ENCODE data around the gene ORMDL3.
"Not testable (repeated sequence)": the region's sequence is repeated elsewhere in the genome, so short reads cannot be mapped to it uniquely, and the experiment has no call there.

Gene ORMDL3

DNA sequence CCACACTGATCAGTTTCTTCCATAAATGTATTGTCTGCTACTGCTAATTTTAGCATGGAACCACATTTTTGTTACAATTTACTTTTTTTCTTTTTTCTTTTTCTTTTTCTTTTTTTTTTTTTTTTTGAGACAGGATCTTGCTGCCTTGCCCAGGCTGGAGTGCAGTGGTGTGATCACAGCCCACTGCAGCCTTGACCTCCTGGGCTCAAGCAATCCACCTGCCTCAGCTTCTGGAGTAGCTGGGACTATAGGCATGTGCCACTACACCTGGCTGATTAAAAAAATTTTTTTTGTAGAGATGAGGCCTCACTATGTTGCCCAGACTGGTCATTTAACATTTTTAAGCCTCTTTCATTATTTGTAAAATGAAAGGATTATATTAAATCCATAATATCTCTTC is 40.3 kb downstream of the ORMDL3 start:
- no peak for DNase-seq (ENCODE audit: extremely low read depth in 1 of 2, low read depth in 1 of 2)

DNA sequence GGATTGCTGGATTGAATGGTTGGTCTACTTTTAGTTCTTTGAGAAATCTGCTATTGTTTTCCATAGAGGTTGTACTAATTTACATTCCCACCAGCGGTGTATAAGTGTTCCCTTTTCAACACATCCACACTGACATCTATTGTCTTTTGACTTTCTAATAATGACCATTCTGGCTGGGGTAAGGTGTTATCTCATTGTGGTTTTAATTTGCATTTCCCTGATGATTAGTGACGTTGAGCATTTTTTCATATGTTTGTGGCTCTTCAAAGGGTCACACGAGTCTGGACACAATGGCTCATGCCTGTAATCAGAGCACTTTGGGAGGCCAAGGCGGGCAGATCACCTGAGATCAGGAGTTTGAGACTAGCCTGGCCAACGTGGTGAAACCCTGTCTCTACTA is 41.3 kb downstream of the ORMDL3 start:
- not testable (repeated sequence) for DNase-seq (ENCODE audit: extremely low read depth in 1 of 2, low read depth in 1 of 2)

DNA sequence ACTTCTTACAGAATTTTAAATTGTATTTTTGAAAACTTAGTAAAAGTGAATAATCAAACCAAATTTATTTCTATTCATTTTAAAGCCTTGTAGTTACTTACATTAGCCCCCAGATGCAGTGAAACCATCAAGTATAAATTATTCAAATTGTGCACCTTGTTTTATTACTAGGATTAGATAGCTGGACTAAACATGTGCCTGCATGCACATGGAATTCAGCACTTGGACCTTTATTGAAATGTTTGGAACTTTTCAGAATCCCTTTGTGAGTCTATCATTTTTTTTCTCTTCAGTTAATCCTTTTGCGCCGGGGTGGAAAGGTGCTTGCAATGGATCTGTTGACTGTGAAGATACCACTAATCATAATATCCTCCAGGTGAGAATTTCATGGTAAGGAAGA is 54.6 kb downstream of the ORMDL3 start:
- no peak for DNase-seq (ENCODE audit: extremely low read depth in 1 of 2, low read depth in 1 of 2)

DNA sequence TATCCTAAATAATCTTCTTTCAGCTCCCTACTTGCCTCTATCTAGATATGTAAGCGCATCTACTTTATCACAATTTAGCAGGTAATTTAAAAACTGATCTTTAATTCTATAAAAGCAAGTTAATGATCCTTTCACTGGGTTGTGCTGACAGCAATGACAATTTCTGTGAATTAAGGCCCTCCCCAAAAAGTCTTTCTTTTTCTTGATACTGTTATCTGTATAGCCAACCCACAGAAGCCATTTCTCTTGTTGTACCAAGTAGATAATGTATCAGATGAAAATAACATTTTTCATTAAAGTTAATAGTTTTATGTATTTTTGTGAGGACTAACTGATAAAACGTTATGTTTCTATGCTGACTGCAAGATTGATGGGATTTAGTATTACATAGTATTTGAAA is 55.6 kb downstream of the ORMDL3 start:
- no peak for DNase-seq (ENCODE audit: extremely low read depth in 1 of 2, low read depth in 1 of 2)
